Fibroblast of upper back skin (primary cell): ENCODE data around the gene OR6Q1.

ENCODE experiments used
- DNase-seq: peaks from one replicate; pipeline ENCODE4 v3.0.0-alpha.2; 2013

The OR6Q1 gene

GRCh38 chr11:58058276-58059006 is 27.7 kb downstream of the OR6Q1 start:
- no peak for DNase-seq

GRCh38 chr11:58059007-58059350 is 28.2 kb downstream of the OR6Q1 start:
- peak; percentile 91 for DNase-seq

- DNase-seq: no peak
Observed at GRCh38 chr11:58060535-58060934, 29.8 kb downstream of the OR6Q1 start.

GRCh38 chr11:58060939-58061672 is 30.4 kb downstream of the OR6Q1 start:
- DNase-seq: peak; percentile 21

GRCh38 chr11:58061813-58062212 is 31.1 kb downstream of the OR6Q1 start:
- DNase-seq: peak; percentile 76

- DNase-seq: no peak
Observed at GRCh38 chr11:58067685-58068084, 36.9 kb downstream of the OR6Q1 start.

GRCh38 chr11:58068655-58069054 is 37.9 kb downstream of the OR6Q1 start:
- DNase-seq: no peak

- DNase-seq: no peak
Observed at GRCh38 chr11:58070585-58070984, 39.8 kb downstream of the OR6Q1 start.

- no peak for DNase-seq
Observed at GRCh38 chr11:58075781-58076180, 45.0 kb downstream of the OR6Q1 start.
